Measurements from ENCODE around the gene GRK6.

GRCh38 chr5:177452688-177453638, 26.5 kb downstream of the GRK6 start:
- TF ChIP-seq CTCF (IDR thresholded peaks at IDR 0.05) (no peak), POLR2A (IDR thresholded peaks at IDR 0.05) (no peak), EP300 (IDR thresholded peaks at IDR 0.05) (no peak), POLR2AphosphoS5 (IDR thresholded peaks at IDR 0.05) (no peak)
